ENCODE results near the gene SUCLG2. TPM values are rescaled to one million over a fixed set of nuclear protein-coding genes. Genes with fewer than 3 reads are reported as not detected.

Gene SUCLG2
- total and polyA plus RNA-seq, 5 experiments from 2014 or later = 62.7 to 93.8 (median 79.7) TPM

DNA sequence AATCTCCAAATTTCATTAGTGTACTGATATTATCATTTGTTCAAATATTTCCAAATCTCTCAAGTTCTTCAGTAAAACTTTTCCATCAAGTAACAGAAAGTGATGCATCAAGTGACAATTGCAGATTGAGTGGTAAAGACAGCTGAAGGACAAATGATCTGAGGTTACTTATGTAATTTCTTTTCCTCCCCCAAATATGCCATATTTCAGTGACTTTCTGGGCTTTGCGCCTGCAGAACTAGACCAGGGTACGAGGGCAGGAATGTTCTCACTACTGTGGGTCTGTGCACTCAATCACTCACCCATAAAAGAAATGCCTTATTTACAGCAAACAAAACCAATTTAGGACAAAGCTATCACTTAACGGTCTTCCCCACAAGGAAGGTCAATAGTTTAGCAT lies 4.7 kb downstream of the SUCLG2 start:
- peak overlapping the region; percentile 0 to 86 (median 26) for H3K27ac Mint-ChIP-seq
- peaks cover 43 to 80% (median 78%) of the 10 kb centered on the region in 4 donors for H3K4me1 Mint-ChIP-seq
- ATAC-seq (no peak), DNase-seq (no peak)
- peak overlapping the region in 6 of 10 donors; percentile 1 to 62 (median 36) for H3K4me3 Mint-ChIP-seq
- POLR2A ChIA-PET = interaction anchor here (1.4 kb wide), 1 partner anchor 34 kb away, joined by 5 read pairs; no protein-coding TSS in a partner anchor
- no peaks in the 10 kb centered on the region for H3K9me3 Mint-ChIP-seq
- H3K36me3 Mint-ChIP-seq = peaks cover 0 to 37% (median 24%) of the 10 kb centered on the region in 3 donors
- no peaks in the 10 kb centered on the region for H3K27me3 Mint-ChIP-seq

DNA sequence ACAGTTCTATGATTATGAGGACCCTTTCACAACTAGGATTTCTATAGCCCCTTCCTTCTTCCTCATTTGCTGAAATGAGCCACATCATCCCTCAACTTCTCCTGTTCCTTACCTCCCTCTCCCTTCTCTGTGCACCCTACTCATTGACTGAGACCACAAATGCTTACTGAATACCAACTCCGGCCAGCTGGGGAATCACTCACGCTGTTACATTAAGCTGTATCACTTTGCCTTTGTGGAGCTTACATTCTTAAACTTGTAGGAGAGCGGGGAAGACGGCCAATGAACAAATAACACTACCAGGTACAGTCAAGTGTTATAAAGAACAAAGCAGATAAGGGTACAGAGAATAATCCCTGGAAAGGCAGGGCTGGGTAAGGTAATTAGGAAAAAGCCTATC lies 5.7 kb downstream of the SUCLG2 start:
- peaks cover 0 to 45% (median 28%) of the 10 kb centered on the region in 3 donors for H3K36me3 Mint-ChIP-seq
- H3K4me1 Mint-ChIP-seq = peaks cover 48 to 89% (median 85%) of the 10 kb centered on the region in 4 donors
- peak overlapping the region in 5 of 10 donors; percentile 4 to 18 (median 10) for H3K4me3 Mint-ChIP-seq

DNA sequence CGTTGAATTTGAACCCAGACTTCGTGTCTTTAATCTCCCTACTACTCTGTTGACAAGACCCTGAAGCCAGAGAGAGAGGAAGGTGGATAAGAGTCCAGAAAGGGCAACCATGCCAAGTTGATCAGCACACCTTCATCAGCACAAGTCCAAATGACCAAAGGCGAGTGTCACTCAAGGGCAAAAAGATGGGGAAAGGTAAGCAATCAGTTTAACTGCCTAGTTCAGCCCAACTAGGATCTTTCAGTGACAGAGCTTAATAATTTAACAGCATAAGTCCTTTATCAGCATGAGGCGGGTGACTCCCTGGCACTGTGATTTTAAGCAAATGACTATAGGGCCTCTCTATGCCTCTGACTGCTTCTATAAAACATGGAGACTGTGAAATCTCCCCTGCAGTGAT lies 6.2 kb downstream of the SUCLG2 start:
- H3K9me3 Mint-ChIP-seq = no peaks in the 10 kb centered on the region
- H3K4me3 Mint-ChIP-seq = peak overlapping the region in 1 of 10 donors; percentile 5
- H3K27ac Mint-ChIP-seq = peak overlapping the region in 4 of 10 donors; percentile 21 to 44 (median 26)
- no peak for DNase-seq
- peaks cover 50 to 92% (median 86%) of the 10 kb centered on the region in 4 donors for H3K4me1 Mint-ChIP-seq
- H3K27me3 Mint-ChIP-seq = no peaks in the 10 kb centered on the region
- ATAC-seq = no peak
- POLR2A ChIA-PET = no interaction called here
- peaks cover 0 to 50% (median 33%) of the 10 kb centered on the region in 3 donors for H3K36me3 Mint-ChIP-seq

More for the DNA sequence above, 5.7 kb downstream of the SUCLG2 start:
- no peak for DNase-seq
- Mint-ChIP-seq H3K27ac (peak overlapping the region in 5 of 10 donors; percentile 1 to 40 (median 16)), H3K27me3 (no peaks in the 10 kb centered on the region), H3K9me3 (no peaks in the 10 kb centered on the region)
- POLR2A ChIA-PET = no interaction called here
- ATAC-seq = no peak

DNA sequence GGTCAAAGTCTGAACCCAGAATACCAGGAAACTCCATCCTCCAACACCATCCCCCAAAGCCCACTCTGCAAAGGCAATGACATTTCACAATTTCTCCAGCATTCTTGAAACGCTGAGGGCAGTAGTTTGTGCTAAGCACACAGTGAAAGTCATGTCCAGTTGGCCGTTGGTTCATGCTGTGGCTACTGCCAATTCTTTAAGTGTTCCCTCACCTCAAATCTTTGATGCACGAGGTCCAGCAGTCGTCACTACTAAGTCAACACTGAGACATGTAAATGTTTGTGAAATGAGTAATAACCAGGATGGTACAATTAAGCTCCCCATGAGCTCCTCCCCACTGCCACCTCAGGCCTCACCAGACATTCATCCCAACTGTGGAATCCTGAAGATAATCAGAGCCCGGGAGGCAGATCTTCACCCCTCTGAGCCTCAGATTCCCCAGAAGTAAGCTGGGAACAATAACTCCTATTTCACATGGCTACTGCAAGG lies 7.0 kb downstream of the SUCLG2 start:
- Mint-ChIP-seq H3K36me3 (peaks cover 0 to 55% (median 36%) of the 10 kb centered on the region in 3 donors), H3K4me1 (peaks cover 44 to 89% (median 83%) of the 10 kb centered on the region in 4 donors), H3K4me3 (no peak overlapping the region), H3K27me3 (no peaks in the 10 kb centered on the region), H3K9me3 (no peaks in the 10 kb centered on the region), H3K27ac (peak overlapping the region in 1 of 10 donors; percentile 13)
- POLR2A ChIA-PET = no interaction called here
- ATAC-seq = no peak
- DNase-seq = no peak

DNA sequence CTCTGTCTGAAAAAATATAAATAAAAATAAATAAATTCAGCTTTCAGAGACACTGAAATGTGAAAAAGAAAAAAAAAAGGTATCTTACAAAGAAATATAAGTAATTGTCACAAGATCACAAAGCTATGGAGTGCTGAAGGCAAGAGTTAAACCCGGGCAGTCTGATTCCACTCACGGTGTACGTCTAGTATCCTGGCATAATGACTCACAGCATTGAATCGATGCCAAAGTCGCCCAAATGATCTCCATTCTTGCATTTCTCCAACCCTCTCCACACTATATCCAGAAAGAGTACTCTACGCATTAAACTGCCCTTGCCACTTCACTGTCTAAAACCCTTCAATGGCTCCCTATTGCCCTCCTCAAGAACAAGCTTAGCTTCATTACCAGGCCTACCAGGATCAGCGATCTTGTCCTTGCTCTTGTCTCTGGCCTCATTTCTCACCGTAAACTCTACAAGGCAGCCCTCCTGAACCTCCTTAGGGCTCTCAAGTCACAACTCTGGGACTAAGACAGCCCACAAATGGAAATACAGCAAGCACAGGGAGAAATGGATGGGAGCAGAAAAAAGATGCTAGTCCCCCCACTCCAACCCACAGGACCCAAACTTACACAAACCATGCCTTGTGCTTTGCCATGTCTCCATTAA lies 7.7 kb downstream of the SUCLG2 start:
- no peak for ATAC-seq
- peaks cover 0 to 48% (median 36%) of the 10 kb centered on the region in 3 donors for H3K36me3 Mint-ChIP-seq
- no peaks in the 10 kb centered on the region for H3K9me3 Mint-ChIP-seq
- no peaks in the 10 kb centered on the region for H3K27me3 Mint-ChIP-seq
- POLR2A ChIA-PET = interaction anchor here (0.8 kb wide), 1 partner anchor 91 kb away, joined by 3 read pairs; no protein-coding TSS in a partner anchor
- peak overlapping the region in 1 of 10 donors; percentile 6 for H3K27ac Mint-ChIP-seq
- no peak for DNase-seq
- H3K4me3 Mint-ChIP-seq = peak overlapping the region in 4 of 10 donors; percentile 11 to 54 (median 21)
- peaks cover 40 to 89% (median 83%) of the 10 kb centered on the region in 4 donors for H3K4me1 Mint-ChIP-seq

DNA sequence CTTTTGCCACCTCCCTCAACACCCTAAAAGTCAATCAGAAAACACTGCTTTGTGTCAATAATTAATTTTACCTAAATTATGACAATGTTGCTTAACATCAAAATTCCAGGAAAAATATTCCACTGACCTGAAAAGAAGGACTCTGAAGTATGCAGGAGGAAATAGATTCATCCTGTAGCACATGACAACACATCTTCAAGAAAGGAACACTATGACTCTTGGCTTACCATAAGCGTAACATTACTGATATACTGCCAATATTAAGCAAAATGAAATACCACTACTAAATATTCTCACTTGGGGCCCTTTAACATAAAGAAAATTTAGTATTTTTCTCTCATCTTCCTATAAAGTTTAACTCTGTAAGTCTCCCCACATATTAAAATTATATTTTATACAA lies 9.6 kb downstream of the SUCLG2 start:
- no peak for DNase-seq
- no peak for ATAC-seq
- Mint-ChIP-seq H3K4me3 (peak overlapping the region in 1 of 10 donors; percentile 35), H3K36me3 (peaks cover 0 to 56% (median 36%) of the 10 kb centered on the region in 3 donors), H3K4me1 (peaks cover 43 to 89% (median 83%) of the 10 kb centered on the region in 4 donors), H3K9me3 (no peaks in the 10 kb centered on the region), H3K27ac (no peak overlapping the region), H3K27me3 (no peaks in the 10 kb centered on the region)
- POLR2A ChIA-PET = interaction anchor here (2.4 kb wide), 1 partner anchor 9 kb away, joined by 7 read pairs; the partner anchor contains the start of gene SUCLG2

DNA sequence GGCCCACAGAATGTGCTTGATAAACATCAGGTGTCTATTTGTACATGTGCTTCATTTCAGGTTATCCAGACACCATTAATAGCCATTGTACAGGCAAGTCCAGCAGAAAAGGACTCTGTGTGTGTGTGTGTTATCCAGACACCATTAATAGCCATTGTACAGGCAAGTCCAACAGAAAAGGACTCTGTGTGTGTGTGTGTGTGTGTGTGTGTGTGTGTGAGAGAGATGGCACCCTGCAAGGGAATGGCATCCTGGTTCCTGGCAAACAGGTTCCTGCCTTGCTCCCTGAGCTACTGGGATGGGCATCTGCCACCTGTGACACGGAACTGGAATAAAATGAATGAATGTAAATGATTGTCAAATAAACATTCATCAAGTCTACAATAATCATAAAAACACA lies 11.7 kb downstream of the SUCLG2 start:
- H3K27me3 Mint-ChIP-seq = no peaks in the 10 kb centered on the region
- no peak for DNase-seq
- no peak for ATAC-seq
- H3K27ac Mint-ChIP-seq = peak overlapping the region in 5 of 10 donors; percentile 8 to 40 (median 34)
- peaks cover 0 to 52% (median 28%) of the 10 kb centered on the region in 3 donors for H3K36me3 Mint-ChIP-seq
- POLR2A ChIA-PET = no interaction called here
- no peaks in the 10 kb centered on the region for H3K9me3 Mint-ChIP-seq
- peaks cover 42 to 89% (median 83%) of the 10 kb centered on the region in 4 donors for H3K4me1 Mint-ChIP-seq
- peak overlapping the region in 1 of 10 donors; percentile 34 for H3K4me3 Mint-ChIP-seq

DNA sequence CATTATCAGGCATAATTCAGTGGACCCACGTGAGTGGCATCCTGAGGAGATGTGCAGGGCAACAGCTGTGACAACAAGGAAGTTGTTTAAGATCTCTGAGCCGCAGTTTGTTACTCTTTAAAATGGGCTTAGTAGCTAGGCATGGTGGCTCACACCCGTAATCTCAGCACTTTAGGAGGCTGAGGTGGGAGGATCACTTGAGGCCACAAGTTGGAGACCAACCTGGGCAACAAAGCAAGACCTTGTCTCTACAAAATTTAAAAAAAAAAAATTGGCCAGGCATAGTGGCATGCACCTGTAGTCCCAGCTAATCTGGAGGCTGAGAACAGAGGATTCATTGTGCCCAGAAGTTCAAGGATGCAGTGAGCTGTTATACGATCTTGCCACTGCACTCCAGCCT lies 12.2 kb downstream of the SUCLG2 start:
- ATAC-seq (no peak), DNase-seq (no peak)
- POLR2A ChIA-PET = interaction anchor here (0.6 kb wide), 1 partner anchor 30 kb away, joined by 3 read pairs; no protein-coding TSS in a partner anchor
- Mint-ChIP-seq H3K4me3 (peak overlapping the region in 1 of 10 donors; percentile 22), H3K9me3 (no peaks in the 10 kb centered on the region), H3K4me1 (peaks cover 41 to 90% (median 85%) of the 10 kb centered on the region in 4 donors), H3K36me3 (peaks cover 0 to 52% (median 28%) of the 10 kb centered on the region in 3 donors), H3K27me3 (no peaks in the 10 kb centered on the region), H3K27ac (peak overlapping the region in 7 of 10 donors; percentile 16 to 81 (median 44))

DNA sequence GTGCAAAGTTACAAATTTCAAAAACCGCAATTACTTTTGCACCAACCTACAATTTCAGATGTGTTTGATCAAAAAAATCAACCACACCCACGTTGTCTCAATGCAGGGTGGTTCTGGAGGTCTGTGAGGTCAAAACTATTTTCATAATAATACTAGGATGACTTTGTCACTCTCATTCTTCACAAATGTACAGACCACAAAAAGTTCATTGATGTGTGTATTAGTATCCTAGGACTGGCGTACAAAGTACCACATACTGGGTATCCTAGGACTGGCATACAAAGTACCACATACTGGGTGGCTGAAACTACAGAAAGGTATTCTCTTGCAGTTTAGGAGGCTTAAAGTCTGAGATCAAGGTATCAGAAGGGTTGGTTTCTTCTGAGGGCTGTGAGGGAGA lies 13.0 kb downstream of the SUCLG2 start:
- H3K9me3 Mint-ChIP-seq = no peaks in the 10 kb centered on the region
- peak overlapping the region in 7 of 10 donors; percentile 8 to 81 (median 50) for H3K27ac Mint-ChIP-seq
- ATAC-seq (peak in 1 of 2 donors; percentile 38), DNase-seq (no peak)
- peaks cover 36 to 88% (median 83%) of the 10 kb centered on the region in 4 donors for H3K4me1 Mint-ChIP-seq
- H3K4me3 Mint-ChIP-seq = peak overlapping the region in 1 of 10 donors; percentile 22
- POLR2A ChIA-PET = interaction anchor here (0.6 kb wide), 1 partner anchor 29 kb away, joined by 3 read pairs; no protein-coding TSS in a partner anchor
- H3K36me3 Mint-ChIP-seq = peaks cover 0 to 54% (median 25%) of the 10 kb centered on the region in 3 donors
- H3K27me3 Mint-ChIP-seq = no peaks in the 10 kb centered on the region

DNA sequence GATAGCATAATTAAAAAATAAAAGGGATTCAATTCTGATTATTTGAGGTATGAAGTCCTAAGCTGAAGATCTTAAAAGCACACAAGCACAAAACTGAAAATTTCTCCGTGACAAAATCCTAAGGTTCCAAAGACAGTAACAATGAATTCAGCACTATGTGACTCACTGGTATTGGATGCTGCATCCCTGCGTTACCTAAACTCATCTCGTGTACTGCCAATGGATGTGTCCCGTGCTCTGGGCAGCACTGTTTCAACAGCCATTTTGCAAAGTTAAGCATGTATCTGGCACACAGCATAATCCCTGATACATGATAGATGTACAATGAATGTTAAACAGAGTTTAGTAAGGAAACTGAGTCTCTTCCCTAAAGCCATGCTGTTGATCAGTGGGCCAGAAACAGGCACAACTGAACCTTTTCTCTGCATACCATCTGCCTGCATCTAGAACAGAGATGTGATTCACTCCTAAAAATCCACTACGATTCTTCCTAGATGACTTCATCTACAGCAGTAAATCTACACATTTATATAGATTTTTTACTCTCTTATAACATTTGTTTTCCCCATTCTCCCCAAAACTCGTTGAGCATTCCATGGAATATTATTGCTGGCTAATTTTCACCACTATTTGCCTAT lies 14.3 kb downstream of the SUCLG2 start:
- peaks cover 42 to 88% (median 86%) of the 10 kb centered on the region in 4 donors for H3K4me1 Mint-ChIP-seq
- H3K9me3 Mint-ChIP-seq = no peaks in the 10 kb centered on the region
- no peaks in the 10 kb centered on the region for H3K27me3 Mint-ChIP-seq
- POLR2A ChIA-PET = no interaction called here
- DNase-seq (no peak), ATAC-seq (no peak)
- H3K36me3 Mint-ChIP-seq = peaks cover 0 to 62% (median 27%) of the 10 kb centered on the region in 3 donors
- peak overlapping the region in 1 of 10 donors; percentile 37 for H3K4me3 Mint-ChIP-seq
- H3K27ac Mint-ChIP-seq = peak overlapping the region in 3 of 10 donors; percentile 23 to 47 (median 23)

DNA sequence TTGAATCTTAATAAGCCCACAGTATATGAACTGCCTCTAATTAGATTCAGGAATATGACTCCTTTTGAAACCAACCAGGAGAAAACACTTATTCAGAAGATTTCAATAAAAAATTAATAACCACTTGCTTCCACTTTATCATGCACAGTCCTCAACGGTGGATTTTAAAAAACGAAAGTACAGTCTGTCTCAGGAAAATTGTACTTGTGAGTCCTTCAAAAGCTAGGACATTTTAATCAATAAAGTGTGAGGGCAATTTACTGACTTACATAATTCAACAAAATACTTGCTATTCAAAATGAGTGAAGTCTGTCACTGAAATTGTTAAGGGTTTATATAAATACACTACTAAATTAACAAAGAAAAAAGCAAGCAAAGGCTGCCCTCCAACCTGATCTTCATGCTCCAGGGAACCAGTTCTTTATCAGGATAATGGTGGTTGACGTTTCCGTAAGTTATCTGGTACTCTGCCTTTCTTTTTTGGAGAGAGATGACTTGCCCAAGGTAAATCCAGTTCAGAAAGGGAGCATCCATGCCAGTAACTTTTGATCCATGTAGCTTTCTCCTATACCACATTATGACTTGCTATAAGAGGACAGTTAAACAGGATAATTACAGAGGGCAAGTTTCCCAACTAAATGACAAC lies 17.0 kb downstream of the SUCLG2 start:
- Mint-ChIP-seq H3K27me3 (no peaks in the 10 kb centered on the region), H3K4me1 (peaks cover 44 to 83% (median 79%) of the 10 kb centered on the region in 4 donors), H3K27ac (peak overlapping the region in 5 of 10 donors; percentile 19 to 42 (median 31)), H3K4me3 (peak overlapping the region in 1 of 10 donors; percentile 30), H3K9me3 (no peaks in the 10 kb centered on the region), H3K36me3 (peaks cover 0 to 60% (median 21%) of the 10 kb centered on the region in 3 donors)
- ATAC-seq (no peak), DNase-seq (no peak)
- POLR2A ChIA-PET = no interaction called here

DNA sequence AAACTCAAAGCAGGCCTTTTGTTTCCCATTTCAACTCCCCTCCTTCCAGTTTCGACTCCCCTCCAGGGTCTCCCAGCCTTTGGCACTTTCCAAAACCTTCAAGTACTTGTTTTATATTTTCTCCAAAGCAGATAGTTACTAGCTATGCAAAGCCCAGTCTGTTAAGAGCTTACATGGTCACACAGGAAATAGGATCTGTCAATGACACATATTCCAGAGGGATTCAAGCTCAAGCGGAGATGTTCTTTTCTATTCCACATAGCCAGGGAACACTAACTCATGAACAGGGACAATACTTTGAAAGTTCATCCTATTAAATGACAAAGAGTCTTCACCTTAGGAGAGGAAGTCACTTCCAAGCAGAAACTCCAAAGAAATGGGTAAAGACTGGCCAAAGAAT lies 18.6 kb downstream of the SUCLG2 start:
- POLR2A ChIA-PET = interaction anchor here (0.6 to 1.1 kb wide), 2 partner anchors 9 to 20 kb away, joined by 3 to 4 read pairs; no protein-coding TSS in a partner anchor
- peak overlapping the region in 9 of 10 donors; percentile 35 to 88 (median 66) for H3K27ac Mint-ChIP-seq
- DNase-seq = no peak
- no peak for ATAC-seq
- peaks cover 0 to 60% (median 26%) of the 10 kb centered on the region in 3 donors for H3K36me3 Mint-ChIP-seq
- peak overlapping the region in 4 of 10 donors; percentile 25 to 50 (median 38) for H3K4me3 Mint-ChIP-seq
- H3K9me3 Mint-ChIP-seq = no peaks in the 10 kb centered on the region
- no peaks in the 10 kb centered on the region for H3K27me3 Mint-ChIP-seq
- peaks cover 42 to 79% (median 73%) of the 10 kb centered on the region in 4 donors for H3K4me1 Mint-ChIP-seq
